Kidney glomerular epithelial cell (primary cell): ENCODE measurements around the gene PRXL2B.
"Not testable (repeated sequence)": the region's sequence is repeated elsewhere in the genome, so short reads cannot be mapped to it uniquely, and the experiment has no call there.

Source experiments
- DNase-seq: peaks from one replicate; lab custom pipeline; 2025; lab: John Stamatoyannopoulos, UW

The PRXL2B gene

GRCh38 chr1:2612591-2613365 is 26.2 kb downstream of the PRXL2B start:
- no peak for DNase-seq

GRCh38 chr1:2614145-2614544 is 27.6 kb downstream of the PRXL2B start:
- DNase-seq: no peak

DNA sequence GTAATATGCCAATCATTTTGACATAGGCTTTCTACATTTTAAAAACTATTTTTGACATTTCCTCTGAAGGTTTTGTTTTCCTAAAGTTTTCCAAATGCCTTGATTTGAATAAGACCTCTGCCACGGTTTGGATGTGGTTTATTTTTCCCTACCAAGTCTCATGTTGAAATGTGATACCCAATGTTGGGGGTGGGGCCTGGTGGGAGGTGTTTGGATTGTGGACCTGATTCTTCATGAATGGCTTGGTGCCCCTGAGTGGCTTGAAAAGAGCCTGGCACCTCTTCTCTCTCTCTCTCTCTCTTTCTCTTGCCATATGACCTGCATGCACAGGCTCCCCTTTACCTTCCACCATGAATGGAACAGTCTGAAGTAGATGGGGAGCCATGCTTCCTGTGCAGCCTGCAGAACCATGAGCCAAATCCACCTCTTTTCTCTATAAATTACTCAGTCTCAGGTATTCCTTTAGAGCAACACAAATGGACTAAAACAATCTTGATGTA is 31.4 kb downstream of the PRXL2B start:
- no peak for DNase-seq

- no peak for DNase-seq
Measured at GRCh38 chr1:2623571-2624337, 37.2 kb downstream of the PRXL2B start.

DNA sequence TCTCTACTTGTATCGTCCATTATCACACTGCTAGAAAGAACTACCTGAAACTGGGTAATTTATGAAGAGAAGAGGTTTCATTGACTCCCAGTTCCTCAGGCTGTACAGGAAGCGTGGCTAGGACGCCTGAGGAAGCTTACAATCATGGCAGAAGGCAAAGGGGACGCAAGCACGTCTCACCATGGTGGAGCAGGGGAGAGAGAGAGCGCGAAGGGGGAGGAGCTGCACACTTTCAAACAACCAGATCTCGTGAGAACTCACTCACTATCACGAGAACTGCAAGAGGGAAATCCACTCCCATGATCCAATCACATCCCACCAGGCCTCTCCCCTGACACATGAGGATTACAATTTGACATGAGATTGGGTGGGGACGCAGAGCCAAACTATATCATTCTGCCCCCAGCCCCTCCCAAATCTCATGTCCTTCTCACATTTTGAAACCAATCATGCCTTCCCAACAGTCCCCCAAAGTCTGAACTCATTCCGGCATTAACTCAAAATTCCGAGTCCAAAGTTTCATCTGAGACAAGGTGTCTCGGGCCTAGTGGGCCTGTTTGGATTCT is 38.2 kb downstream of the PRXL2B start:
- no peak for DNase-seq

DNA sequence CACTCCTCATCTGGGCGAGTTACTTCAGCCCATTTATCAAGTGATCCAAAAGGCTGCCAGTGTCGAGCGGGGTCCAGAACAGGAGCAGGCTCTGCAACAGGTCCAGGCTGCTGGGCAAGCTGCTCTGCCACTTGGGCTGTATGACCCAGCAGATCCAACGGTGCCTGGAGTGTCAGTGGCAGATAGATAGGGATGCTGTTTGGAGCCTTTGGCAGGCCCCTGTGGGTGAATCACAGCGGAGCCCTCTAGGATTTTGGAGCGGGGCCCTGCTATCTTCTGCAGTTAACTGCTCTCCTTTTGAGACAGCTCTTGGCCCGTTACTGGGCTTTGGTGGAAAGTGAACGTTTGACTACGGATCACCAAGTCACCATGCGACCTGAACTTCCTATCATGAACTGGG is 38.7 kb downstream of the PRXL2B start:
- DNase-seq: no peak

GRCh38 chr1:2625748-2626147 is 39.2 kb downstream of the PRXL2B start:
- not testable (repeated sequence) for DNase-seq

- DNase-seq: no peak
Measured at GRCh38 chr1:2627746-2628145, 41.2 kb downstream of the PRXL2B start.

DNA sequence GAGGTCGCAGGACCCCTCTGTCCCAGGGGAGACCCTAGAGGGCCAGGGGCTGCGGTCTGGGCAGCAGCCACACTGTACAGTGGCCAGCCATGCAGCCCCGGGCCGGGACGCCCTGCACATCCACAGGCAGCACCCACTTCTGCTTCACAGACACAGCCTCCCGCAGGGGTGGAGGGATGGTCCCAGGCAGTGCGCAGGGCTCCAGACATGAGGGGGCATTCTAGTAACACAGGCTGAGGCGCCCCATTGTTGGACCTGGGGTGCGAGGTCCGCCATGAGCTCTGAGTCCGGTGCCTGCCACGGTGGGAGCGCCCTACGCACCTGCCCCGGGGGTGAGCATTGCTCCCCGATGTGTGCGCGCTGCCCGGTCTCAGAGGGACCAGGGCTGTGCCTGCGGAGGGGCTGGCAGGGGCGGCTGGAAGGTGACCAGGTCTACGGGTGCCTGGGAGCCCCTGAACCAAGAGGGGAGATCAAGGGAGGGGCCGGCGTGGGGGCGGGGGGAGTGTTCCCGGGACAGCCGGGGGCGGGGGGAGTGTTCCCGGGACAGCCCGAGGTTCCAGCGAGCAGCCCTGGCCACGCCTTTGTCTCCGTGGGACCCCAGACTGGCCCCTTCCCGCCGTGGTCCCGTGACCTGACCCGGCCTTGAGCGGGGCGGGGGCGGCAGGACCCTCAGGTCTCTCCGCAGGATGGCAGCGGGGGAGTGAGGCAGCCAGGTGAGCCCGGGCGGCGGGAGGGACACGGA is 41.8 kb downstream of the PRXL2B start:
- DNase-seq: no peak

DNA sequence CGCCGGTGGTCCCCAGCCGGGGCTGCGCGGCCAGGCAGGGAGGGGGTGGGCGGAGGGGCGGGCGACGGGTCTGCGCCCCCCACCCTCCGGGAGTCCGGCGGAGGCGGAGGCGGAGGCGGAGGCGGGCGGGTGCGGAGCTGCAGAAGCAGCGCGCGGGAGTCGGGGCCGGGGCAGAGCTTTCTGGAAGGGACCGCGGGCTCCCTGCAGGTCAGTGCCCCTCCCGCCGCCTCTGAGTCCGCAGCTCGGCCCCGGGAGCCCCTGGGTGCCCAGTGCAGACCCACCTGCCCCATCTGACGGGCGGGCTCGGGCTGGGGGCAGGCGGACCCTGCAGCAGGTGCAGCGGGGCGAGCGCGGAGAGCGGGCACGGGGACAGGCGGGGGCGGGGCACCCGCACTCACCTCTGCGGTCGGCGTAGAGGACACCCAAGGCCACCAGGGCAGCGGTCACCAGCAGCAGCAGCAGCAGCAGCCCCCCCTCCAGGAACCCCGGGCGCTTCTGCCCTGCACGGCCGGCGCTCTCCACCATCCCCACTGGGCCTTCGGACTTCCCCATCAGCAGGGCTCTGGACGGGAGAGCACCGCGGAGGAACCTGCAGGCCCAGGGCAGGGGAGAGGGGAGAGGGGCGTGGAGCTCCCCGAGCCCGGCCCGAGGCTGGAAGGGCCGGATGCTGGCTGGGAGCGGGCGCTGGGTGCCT is 42.5 kb downstream of the PRXL2B start:
- no peak for DNase-seq

GRCh38 chr1:2629627-2630497 is 43.3 kb downstream of the PRXL2B start:
- no peak for DNase-seq

GRCh38 chr1:2630498-2631135 is 44.0 kb downstream of the PRXL2B start:
- DNase-seq: no peak

- DNase-seq: no peak
Measured at GRCh38 chr1:2631136-2632050, 44.8 kb downstream of the PRXL2B start.

DNA sequence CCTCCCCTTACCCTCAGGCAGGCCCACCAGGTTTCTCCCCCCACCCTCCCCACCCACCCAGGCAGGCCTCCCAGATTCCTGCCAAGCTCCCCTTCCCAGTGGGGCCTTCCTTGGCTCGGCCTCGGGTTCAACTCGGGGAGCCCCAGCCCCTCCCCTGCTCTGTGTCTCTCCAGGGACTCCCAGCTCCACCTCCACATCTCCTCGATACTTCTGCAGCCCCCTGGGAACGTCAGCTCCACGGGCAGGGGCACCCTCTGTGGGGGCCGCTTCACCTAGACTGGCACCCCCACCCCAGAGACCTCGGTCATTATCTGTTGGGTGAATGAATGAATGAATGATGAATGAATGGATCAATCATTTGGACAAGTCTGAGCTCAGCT is 45.5 kb downstream of the PRXL2B start:
- no peak for DNase-seq

DNA sequence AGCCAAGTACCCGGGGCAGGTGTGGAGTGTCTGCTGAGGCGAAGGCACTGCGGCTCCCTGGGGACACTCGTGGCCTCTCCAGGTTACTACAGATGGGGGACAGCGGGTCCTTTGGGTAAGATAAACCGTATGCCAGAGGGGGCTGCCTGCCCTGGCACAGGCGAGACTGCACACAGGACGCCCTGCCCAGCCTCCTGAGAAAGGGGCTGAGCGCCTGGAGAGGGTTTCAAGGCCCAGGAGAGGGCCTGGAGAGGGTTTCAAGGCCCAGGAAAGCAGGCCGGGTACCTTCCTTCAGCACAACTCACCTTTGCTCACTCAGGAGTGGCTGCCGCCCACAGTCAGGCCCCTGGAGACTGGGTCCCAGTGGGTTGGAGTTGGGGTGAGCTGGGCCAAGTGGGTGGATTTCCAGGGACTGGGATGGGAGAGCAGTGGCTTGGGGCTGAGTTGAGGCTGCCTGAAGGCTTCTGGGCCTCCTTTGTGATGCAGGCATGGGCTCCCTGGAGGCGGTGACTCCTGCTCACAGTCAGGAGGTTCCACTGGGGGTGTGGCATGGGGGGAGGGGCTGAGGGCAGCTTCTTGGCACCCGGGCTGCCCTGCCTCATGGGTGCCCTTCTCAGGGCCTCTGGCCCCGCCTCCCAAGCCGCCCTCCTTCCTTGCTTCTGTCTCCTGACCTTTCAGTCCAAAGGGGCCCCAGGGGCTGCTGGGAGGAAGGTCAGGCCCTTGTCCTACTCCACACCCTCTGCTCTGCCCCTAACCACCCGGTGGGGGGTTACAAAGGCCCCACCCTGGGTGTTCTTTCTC is 46.2 kb downstream of the PRXL2B start, which contains the start of gene MMEL1:
Gene MMEL1, minus strand, starts transcription at position 456 of the 801 bp plus-strand sequence. CDS start 3,532 bp downstream, outside the sequence.
- no peak for DNase-seq

DNA sequence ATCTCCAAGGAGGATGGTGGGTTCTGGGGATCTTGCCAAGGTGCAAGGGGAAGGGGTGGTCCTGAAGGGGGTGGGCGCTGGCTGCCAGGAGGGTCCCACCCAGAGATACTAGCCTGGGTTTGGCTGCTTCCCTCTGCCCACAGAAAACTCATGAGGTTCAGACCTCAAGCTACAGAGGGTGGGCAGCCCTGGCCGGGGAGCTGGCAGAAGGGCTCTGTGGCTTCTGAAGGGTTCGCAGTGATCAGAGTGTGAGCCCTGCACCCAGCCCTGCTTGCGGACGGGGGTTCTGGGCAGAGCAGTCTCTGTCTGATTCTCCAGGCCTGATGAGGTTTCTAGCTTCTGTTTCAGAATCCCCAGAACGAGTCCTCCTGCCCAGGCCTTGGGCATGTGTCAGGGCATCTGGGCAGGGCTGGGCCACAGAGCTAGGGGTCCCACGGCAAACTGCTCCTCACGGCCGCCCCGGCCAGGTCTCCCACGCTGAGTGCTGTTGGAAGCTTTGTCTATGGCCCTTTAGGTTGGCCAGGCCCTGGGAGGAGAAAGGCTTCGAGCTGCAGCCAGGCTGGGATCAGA is 46.9 kb downstream of the PRXL2B start:
- DNase-seq: no peak

- no peak for DNase-seq
Measured at GRCh38 chr1:2633936-2634491, 47.4 kb downstream of the PRXL2B start.
